Measurements from ENCODE around the gene HIPK2.

The HIPK2 gene

DNA sequence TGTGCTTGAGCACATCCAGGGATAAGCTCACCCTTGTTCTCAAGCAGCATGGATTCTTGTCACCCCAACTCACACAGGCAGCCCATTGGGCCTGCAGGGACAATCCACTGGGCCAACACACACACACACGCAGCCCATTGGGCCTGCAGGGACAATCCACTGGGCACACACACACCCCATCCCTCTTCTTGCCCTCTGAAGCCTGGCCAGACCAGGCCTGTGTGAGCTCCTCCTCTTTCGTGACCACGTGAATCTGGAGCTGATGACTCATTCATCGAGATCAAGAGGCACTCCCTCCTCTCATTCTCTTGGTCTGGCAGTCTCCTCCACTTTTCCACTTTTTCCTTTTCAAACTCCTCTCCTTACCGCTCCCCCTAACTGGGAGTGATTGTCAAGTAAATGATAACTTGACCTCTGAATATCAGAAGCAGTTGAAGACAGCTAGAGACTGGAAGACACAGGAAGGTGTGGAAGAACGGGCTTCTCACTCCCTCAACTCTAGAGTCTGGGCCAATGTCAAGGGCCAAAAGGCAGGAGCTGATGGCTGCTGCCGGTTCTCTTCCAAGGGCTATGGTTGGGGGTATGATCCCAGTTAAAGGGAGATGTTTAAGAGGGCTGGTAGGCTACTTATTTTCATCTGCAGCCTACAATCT lies 89.7 kb downstream of the HIPK2 start:
- peaks cover 16 to 17% of the 10 kb centered on the region in 2 donors for H3K4me1 ChIP-seq (ENCODE audit: control insufficient read depth in 2 of 2, insufficient read depth in 2 of 2, low read length in 2 of 2)
- H3K9me3 ChIP-seq (ENCODE audit: control insufficient read depth in 2 of 2, low read length in 2 of 2): peaks cover 0 to 3% of the 10 kb centered on the region in 2 donors
- H3K4me3 ChIP-seq (ENCODE audit: low read length in 2 of 2): no peak overlapping the region
- no peak overlapping the region for H3K9ac ChIP-seq (ENCODE audit: low read depth in 1 of 2, low read length in 2 of 2)
- H3K36me3 ChIP-seq (ENCODE audit: control insufficient read depth in 2 of 2, insufficient read depth in 2 of 2, low read length in 2 of 2): no peaks in the 10 kb centered on the region
- no peak overlapping the region for H3K27ac ChIP-seq (ENCODE audit: low read depth in 2 of 2, low read length in 2 of 2)
- no peaks in the 10 kb centered on the region for H3K27me3 ChIP-seq (ENCODE audit: control insufficient read depth in 2 of 2, insufficient read depth in 2 of 2, low read length in 2 of 2)

DNA sequence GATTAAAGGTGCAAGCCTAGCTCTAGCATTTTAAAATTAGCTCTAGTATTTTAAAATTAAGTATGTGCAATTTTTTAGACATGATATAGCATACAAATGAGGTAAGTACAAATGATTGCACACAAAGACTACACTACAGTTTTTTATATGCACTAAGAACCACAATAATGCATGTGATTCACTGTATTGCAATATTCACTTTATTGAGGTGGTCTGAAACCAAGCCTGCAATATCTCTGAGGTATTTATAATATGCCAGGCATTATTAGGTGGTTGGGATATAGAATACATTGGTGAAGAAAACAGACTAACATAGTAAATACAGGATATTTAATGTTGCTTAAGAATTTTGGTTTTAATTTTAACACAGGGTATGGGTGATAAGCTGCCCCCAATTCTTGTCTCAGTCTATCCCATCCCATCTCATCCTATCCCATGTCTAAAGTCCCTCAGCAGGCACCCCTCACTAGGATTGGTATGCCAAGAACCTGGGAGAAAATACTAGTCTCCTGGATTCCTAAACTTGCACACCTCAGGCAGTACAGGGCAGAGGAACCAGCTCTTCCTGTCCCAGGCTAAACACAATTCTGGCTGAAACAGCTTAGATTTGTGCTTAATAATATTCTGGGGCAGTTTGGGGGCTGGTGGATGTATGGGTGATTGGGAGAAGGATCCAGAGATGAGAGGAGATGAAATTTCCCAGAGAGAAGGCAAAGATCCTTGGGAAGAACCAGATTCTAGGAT lies 90.4 kb downstream of the HIPK2 start:
- H3K9ac ChIP-seq (ENCODE audit: low read depth in 1 of 2, low read length in 2 of 2): no peak overlapping the region
- H3K36me3 ChIP-seq (ENCODE audit: control insufficient read depth in 2 of 2, insufficient read depth in 2 of 2, low read length in 2 of 2): no peaks in the 10 kb centered on the region
- peaks cover 14 to 15% of the 10 kb centered on the region in 2 donors for H3K4me1 ChIP-seq (ENCODE audit: control insufficient read depth in 2 of 2, insufficient read depth in 2 of 2, low read length in 2 of 2)
- H3K4me3 ChIP-seq (ENCODE audit: low read length in 2 of 2): no peak overlapping the region
- no peak overlapping the region for H3K27ac ChIP-seq (ENCODE audit: low read depth in 2 of 2, low read length in 2 of 2)
- H3K9me3 ChIP-seq (ENCODE audit: control insufficient read depth in 2 of 2, low read length in 2 of 2): peaks cover 0 to 3% of the 10 kb centered on the region in 2 donors
- H3K27me3 ChIP-seq (ENCODE audit: control insufficient read depth in 2 of 2, insufficient read depth in 2 of 2, low read length in 2 of 2): no peaks in the 10 kb centered on the region

DNA sequence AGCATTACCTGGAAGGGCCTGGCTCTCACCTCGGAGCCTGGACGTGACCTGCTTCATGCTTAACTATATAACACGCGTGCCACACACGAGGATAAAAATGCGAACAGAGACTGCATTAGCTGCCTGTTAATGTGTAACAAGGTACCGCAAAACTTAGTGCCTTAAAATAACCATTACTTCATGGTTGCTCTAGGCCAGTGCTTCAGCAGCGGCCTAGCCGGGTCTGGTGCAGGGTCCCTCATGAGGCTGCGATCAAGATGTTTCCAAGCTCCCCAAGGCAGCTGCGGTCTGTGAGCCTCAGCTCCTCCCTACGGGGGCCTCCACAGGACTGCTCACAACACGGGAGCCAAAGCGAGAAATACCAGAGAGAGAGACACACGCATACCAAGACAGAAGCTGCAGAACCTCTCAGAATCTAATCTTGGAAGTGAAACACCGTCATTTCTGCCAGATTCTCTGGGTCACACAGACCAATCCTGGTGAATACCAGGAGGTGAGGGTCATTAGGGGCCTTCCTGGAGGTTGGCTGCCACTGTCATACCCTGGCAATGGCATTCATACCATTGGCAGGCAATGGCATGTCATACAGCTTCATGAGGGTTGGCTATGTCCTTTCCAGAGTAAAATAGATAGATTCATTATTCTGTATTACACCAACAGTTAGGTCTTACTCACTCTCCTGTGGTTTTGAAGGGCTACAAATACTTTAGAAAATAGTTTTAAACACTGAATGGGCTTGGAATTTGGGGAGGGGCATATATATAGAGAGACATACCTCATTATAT lies 94.5 kb downstream of the HIPK2 start:
- no peaks in the 10 kb centered on the region for H3K27me3 ChIP-seq (ENCODE audit: control insufficient read depth in 2 of 2, insufficient read depth in 2 of 2, low read length in 2 of 2)
- H3K9ac ChIP-seq (ENCODE audit: low read depth in 1 of 2, low read length in 2 of 2): no peak overlapping the region
- no peaks in the 10 kb centered on the region for H3K4me1 ChIP-seq (ENCODE audit: control insufficient read depth in 2 of 2, insufficient read depth in 2 of 2, low read length in 2 of 2)
- peak overlapping the region in 1 of 2 donors; percentile 3 for H3K27ac ChIP-seq (ENCODE audit: low read depth in 2 of 2, low read length in 2 of 2)
- peaks cover 0 to 3% of the 10 kb centered on the region in 2 donors for H3K9me3 ChIP-seq (ENCODE audit: control insufficient read depth in 2 of 2, low read length in 2 of 2)
- no peak overlapping the region for H3K4me3 ChIP-seq (ENCODE audit: low read length in 2 of 2)
- no peaks in the 10 kb centered on the region for H3K36me3 ChIP-seq (ENCODE audit: control insufficient read depth in 2 of 2, insufficient read depth in 2 of 2, low read length in 2 of 2)

DNA sequence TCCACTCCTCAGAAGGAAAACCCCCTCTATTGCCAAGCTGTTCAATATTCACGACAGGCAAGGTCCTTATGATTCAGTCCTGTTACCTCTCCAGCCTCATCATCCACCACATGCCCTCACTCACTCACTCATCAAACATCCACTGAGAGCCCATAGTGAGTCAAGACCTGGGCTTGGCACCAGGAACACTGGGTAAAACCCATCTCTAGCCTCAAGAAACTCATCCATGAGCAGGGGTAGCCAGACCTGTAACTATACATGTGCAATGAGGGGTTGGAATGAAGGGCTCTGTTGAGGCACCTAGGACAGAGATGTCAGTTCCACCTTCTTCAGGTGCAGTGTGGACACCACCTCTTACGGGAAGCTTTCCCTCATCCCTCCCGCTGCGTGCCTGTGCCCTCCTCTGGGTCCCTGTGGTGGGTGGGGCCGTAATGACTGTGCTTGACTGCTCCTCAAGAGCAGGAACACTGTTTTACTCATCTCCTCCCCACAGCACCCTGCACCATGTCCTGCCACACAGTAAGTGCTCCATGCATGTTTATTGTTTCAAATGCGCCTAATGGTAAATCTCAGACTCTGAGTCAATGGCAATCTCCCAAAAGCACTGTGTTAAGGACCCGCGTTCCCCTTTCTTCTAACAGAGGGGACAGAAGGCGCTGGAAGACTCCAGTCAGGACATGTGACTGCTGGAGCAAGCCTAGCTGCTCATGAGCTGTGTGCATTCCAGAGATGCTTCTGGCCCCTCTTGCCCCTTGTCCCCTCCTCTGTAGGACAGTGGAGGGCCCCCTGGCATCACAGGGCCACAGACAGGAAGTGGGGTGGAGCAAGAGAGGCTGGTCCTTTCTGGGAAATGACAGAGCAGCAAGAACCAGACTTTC lies 95.4 kb downstream of the HIPK2 start:
- Histone ChIP-seq H3K36me3 (ENCODE audit: control insufficient read depth in 2 of 2, insufficient read depth in 2 of 2, low read length in 2 of 2) (no peaks in the 10 kb centered on the region), H3K4me3 (ENCODE audit: low read length in 2 of 2) (no peak overlapping the region), H3K4me1 (ENCODE audit: control insufficient read depth in 2 of 2, insufficient read depth in 2 of 2, low read length in 2 of 2) (no peaks in the 10 kb centered on the region), H3K27ac (ENCODE audit: low read depth in 2 of 2, low read length in 2 of 2) (no peak overlapping the region), H3K9ac (ENCODE audit: low read depth in 1 of 2, low read length in 2 of 2) (no peak overlapping the region), H3K9me3 (ENCODE audit: control insufficient read depth in 2 of 2, low read length in 2 of 2) (peaks cover 0 to 3% of the 10 kb centered on the region in 2 donors), H3K27me3 (ENCODE audit: control insufficient read depth in 2 of 2, insufficient read depth in 2 of 2, low read length in 2 of 2) (no peaks in the 10 kb centered on the region)

DNA sequence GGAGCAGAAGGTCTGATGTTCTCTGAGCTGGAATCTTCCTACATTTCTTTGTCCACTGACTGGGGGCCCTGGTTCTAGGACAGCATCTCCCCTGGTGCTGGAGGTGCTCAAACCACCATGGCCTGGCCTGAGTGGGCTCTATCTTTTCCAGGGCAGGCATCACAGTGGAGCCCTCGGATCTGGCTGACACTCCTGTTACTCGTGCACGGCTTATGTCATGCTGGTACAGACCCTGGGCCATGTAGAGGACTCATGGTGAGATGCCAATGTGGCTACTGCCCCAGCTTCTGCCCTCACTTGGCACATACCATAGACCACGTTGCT lies 96.0 kb downstream of the HIPK2 start:
- Histone ChIP-seq H3K4me3 (ENCODE audit: low read length in 2 of 2) (no peak overlapping the region), H3K9ac (ENCODE audit: low read depth in 1 of 2, low read length in 2 of 2) (no peak overlapping the region), H3K27me3 (ENCODE audit: control insufficient read depth in 2 of 2, insufficient read depth in 2 of 2, low read length in 2 of 2) (no peaks in the 10 kb centered on the region), H3K27ac (ENCODE audit: low read depth in 2 of 2, low read length in 2 of 2) (no peak overlapping the region), H3K4me1 (ENCODE audit: control insufficient read depth in 2 of 2, insufficient read depth in 2 of 2, low read length in 2 of 2) (no peaks in the 10 kb centered on the region), H3K36me3 (ENCODE audit: control insufficient read depth in 2 of 2, insufficient read depth in 2 of 2, low read length in 2 of 2) (no peaks in the 10 kb centered on the region), H3K9me3 (ENCODE audit: control insufficient read depth in 2 of 2, low read length in 2 of 2) (peaks cover 0 to 3% of the 10 kb centered on the region in 2 donors)

DNA sequence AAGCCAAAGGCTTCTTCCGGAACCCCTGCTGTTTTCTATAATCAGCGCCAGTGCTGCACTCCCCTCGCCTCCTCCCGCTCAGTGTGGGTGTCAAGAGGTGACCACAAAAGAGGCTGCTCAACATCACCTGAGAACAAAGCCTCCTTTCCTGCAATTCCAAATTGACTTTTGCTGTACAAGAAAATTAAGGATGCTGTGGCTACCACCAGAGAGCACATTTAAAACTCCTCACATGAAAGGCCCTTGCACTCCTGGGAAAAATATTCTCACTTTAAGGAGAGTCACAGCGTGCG lies 96.4 kb downstream of the HIPK2 start:
- no peaks in the 10 kb centered on the region for H3K4me1 ChIP-seq (ENCODE audit: control insufficient read depth in 2 of 2, insufficient read depth in 2 of 2, low read length in 2 of 2)

DNA sequence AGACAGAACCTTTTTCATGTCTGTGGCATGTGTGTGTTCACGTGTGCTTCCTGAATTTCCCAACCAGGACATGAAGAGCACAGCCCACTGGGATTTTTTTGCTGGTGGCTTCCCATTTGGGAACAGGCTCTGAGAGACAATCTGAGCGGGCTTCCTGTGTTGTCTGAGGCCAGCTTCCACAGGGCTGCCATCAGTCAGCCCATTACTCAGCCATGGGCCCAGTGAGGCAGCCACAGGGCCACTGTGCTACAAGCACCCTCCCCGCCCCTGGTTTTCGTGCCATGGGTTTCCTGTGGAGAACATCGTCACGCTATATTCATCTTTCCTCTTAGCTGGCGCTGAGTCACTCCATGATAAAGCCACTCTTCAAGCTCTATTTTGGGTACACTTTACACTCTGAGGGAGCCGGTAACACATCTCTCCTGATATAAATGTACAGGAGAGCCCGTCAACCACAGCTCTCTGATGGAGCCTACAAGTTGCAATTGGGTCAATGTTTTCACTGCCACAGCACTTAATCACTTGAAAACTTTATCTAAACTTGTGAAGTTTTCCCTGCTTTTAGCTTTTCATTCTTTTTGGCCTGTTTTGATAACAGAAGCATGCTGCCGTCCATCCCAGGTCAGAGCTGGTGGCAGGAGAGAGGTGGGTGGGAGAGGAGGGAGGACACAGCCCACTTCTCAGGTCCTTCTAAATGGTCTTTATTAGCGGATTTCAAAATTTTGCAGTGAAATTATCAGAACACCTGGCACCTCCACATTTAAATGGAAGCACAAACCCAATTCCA lies 96.9 kb downstream of the HIPK2 start:
- H3K27me3 ChIP-seq (ENCODE audit: control insufficient read depth in 2 of 2, insufficient read depth in 2 of 2, low read length in 2 of 2): no peaks in the 10 kb centered on the region
- H3K9me3 ChIP-seq (ENCODE audit: control insufficient read depth in 2 of 2, low read length in 2 of 2): peaks cover 0 to under 1% of the 10 kb centered on the region in 2 donors
- no peak overlapping the region for H3K4me3 ChIP-seq (ENCODE audit: low read length in 2 of 2)
- H3K27ac ChIP-seq (ENCODE audit: low read depth in 2 of 2, low read length in 2 of 2): peak overlapping the region in 1 of 2 donors; percentile 35
- no peak overlapping the region for H3K9ac ChIP-seq (ENCODE audit: low read depth in 1 of 2, low read length in 2 of 2)
- no peaks in the 10 kb centered on the region for H3K4me1 ChIP-seq (ENCODE audit: control insufficient read depth in 2 of 2, insufficient read depth in 2 of 2, low read length in 2 of 2)
- H3K36me3 ChIP-seq (ENCODE audit: control insufficient read depth in 2 of 2, insufficient read depth in 2 of 2, low read length in 2 of 2): no peaks in the 10 kb centered on the region

More for the DNA sequence above, 96.4 kb downstream of the HIPK2 start:
- Histone ChIP-seq H3K9me3 (ENCODE audit: control insufficient read depth in 2 of 2, low read length in 2 of 2) (peaks cover 0 to 3% of the 10 kb centered on the region in 2 donors), H3K36me3 (ENCODE audit: control insufficient read depth in 2 of 2, insufficient read depth in 2 of 2, low read length in 2 of 2) (no peaks in the 10 kb centered on the region), H3K9ac (ENCODE audit: low read depth in 1 of 2, low read length in 2 of 2) (no peak overlapping the region), H3K27me3 (ENCODE audit: control insufficient read depth in 2 of 2, insufficient read depth in 2 of 2, low read length in 2 of 2) (no peaks in the 10 kb centered on the region), H3K4me3 (ENCODE audit: low read length in 2 of 2) (no peak overlapping the region), H3K27ac (ENCODE audit: low read depth in 2 of 2, low read length in 2 of 2) (no peak overlapping the region)

DNA sequence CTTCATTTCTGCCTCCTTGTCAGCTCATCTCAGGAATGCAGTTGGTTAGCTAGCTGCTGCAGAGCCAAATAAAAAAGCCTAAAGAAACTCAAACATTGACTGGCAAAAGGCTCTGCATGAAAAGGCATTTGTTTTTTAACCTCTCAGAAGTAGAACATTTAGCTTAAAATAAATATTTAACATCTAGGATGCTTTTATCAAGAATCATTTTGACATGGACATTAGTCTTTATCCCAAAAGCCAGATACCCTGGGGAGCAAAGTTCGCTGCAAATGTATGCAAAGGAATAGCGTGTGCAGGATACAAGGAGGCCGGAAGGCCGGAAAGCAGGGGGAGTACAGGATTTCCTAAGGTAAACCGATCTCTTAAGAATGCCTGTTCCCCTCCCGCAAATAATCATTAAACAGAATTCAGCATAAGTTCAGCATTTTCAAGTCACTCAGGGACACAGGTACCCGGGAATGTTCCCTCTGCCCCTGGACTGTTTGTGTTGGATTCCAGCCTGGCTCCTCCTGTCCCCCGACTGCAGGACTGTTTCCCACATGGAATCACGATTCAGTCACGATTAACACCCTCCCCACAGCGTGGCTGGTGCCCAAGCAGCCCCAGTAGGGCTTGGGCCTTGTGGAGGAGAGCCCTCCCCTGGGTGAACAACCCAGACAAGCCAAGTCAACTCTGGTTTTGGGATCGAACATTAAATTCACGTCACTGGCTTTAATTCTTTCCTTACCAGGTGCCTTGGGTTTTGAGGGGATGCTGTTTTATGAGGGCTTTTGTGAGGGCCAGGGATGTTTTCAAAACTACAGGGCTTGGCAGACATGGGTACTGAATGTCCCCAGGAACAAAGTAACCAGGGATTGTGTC lies 97.8 kb downstream of the HIPK2 start:
- Histone ChIP-seq H3K9ac (ENCODE audit: low read depth in 1 of 2, low read length in 2 of 2) (no peak overlapping the region), H3K36me3 (ENCODE audit: control insufficient read depth in 2 of 2, insufficient read depth in 2 of 2, low read length in 2 of 2) (peaks cover 0 to 4% of the 10 kb centered on the region in 2 donors), H3K9me3 (ENCODE audit: control insufficient read depth in 2 of 2, low read length in 2 of 2) (no peaks in the 10 kb centered on the region), H3K27ac (ENCODE audit: low read depth in 2 of 2, low read length in 2 of 2) (peak overlapping the region; percentile 9 to 35), H3K4me1 (ENCODE audit: control insufficient read depth in 2 of 2, insufficient read depth in 2 of 2, low read length in 2 of 2) (no peaks in the 10 kb centered on the region), H3K4me3 (ENCODE audit: low read length in 2 of 2) (no peak overlapping the region), H3K27me3 (ENCODE audit: control insufficient read depth in 2 of 2, insufficient read depth in 2 of 2, low read length in 2 of 2) (no peaks in the 10 kb centered on the region)

DNA sequence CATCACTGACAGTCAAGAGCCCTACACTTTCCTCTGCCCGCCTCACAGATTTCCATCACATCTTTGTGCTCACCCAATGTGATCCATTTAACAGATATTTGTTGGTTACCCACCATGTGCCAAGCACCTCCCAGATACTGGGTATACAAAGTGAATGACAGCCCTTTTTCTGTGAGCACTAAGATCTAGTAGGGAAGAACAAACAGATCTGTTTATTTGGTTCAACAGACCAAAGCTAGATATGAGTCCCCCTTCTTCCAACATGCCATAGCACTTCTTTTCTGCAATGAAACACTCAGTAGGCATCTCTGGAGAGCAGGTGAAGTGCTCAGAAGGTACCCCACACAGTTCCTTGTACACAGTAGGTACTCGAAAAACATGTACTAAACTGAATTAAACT lies 101.4 kb downstream of the HIPK2 start:
- no peak overlapping the region for H3K27ac ChIP-seq (ENCODE audit: low read depth in 2 of 2, low read length in 2 of 2)

More for the DNA sequence above, 101.4 kb downstream of the HIPK2 start:
- Histone ChIP-seq H3K27me3 (ENCODE audit: control insufficient read depth in 2 of 2, insufficient read depth in 2 of 2, low read length in 2 of 2) (no peaks in the 10 kb centered on the region), H3K9me3 (ENCODE audit: control insufficient read depth in 2 of 2, low read length in 2 of 2) (no peaks in the 10 kb centered on the region), H3K36me3 (ENCODE audit: control insufficient read depth in 2 of 2, insufficient read depth in 2 of 2, low read length in 2 of 2) (peaks cover 0 to 4% of the 10 kb centered on the region in 2 donors), H3K4me3 (ENCODE audit: low read length in 2 of 2) (no peak overlapping the region), H3K4me1 (ENCODE audit: control insufficient read depth in 2 of 2, insufficient read depth in 2 of 2, low read length in 2 of 2) (no peaks in the 10 kb centered on the region), H3K9ac (ENCODE audit: low read depth in 1 of 2, low read length in 2 of 2) (no peak overlapping the region)
